Testis (tissue), 3 donors: ENCODE data around the gene MRGPRD. TPM values are rescaled to one million over a fixed set of nuclear protein-coding genes. Genes with fewer than 3 reads are reported as not detected.
A peak's percentile ranks its signal among the peaks of the same experiment; 100 is the strongest.

Experiments used
- DNase-seq: peaks from one replicate; pipeline ENCODE4 v3.0.0-alpha.2; 2019
- H3K27ac ChIP-seq, 2 donors: fragments of 200-600 bp; sonication (generic); one replicate each; pipeline ENCODE4 v1.5.1; 2019
- H3K27me3 ChIP-seq: fragments of 200-600 bp; sonication (generic); one replicate; pipeline ENCODE4 v1.5.1; 2019
- H3K36me3 ChIP-seq: fragments of 200-600 bp; sonication (generic); one replicate; pipeline ENCODE4 v1.5.1; 2017; ENCODE audit warnings: low read depth; ENCODE audit errors: missing control alignments
- H3K4me1 ChIP-seq: fragments of 200-600 bp; sonication (generic); one replicate; pipeline ENCODE4 v1.5.1; 2019
- H3K4me3 ChIP-seq, 2 donors: fragments of 200-600 bp; sonication (generic); one replicate each; pipeline ENCODE4 v1.5.1; 2017 to 2019
- H3K9me3 ChIP-seq: fragments of 200-600 bp; sonication (generic); one replicate; pipeline ENCODE4 v1.5.1; 2017
- CTCF ChIP-seq, 3 experiments: fragments of 450-650 bp in 2 of 3; fragments of 200-600 bp in 1 of 3; sonication (generic) in 1 of 3; IDR thresholded peaks; one replicate each; pipeline ENCODE4 v1.5.1; 2016 to 2019; ENCODE audit warnings: antibody characterized with exemption in 3 of 3, mild to moderate bottlenecking in 2 of 3, moderate library complexity in 1 of 3
- POLR2A ChIP-seq: fragments of 450-650 bp; IDR thresholded peaks from one replicate; pipeline ENCODE4 v1.6.1; 2017; ENCODE audit warnings: antibody characterized with exemption, mild to moderate bottlenecking, moderate library complexity
- WGBS, 2 donors: methylation state at CpG; one replicate each; pipeline ENCODE4 v1.1.5; 2018; 5-methylcytosine and 5-hydroxymethylcytosine counted together
- intact Hi-C: fragments of 100-400 bp; cut with DNase I; formaldehyde crosslinking; loops from one replicate; pipeline ENCODE4 v1.15.1; 2023; ENCODE audit warnings: low total_unique reads
- polyA plus RNA-seq: library from polyadenylated mRNA; stranded (reverse); fragments of 350-450 nt; fragmentation: Illumina TruSeq; extraction: RNeasy Lipid Tissue Mini Kit (QIAGEN cat#74804); gene quantifications from one replicate; pipeline ENCODE4 v1.2.3, GENCODE V29; 2014; ENCODE audit warnings: low read depth, low replicate concordance; ENCODE audit not compliant: insufficient read depth
- total RNA-seq, 2 donors: library from RNA; depleted of rRNA; stranded (reverse); fragments of >200 nt; gene quantifications; one replicate each; pipeline ENCODE4 v1.2.3, GENCODE V29; 2016

Gene MRGPRD
- total and polyA plus RNA-seq, 3 donors from 2014 or later = not detected

- no peaks in the 10 kb centered on the region for H3K27me3 ChIP-seq
- no peak overlapping the region for H3K4me3 ChIP-seq
- 68 to 92% methylated on average over 2 to 5 of the region's 5 CpGs for WGBS, 2 donors
- intact Hi-C loops = no loop called here
- TF ChIP-seq POLR2A (no peak), CTCF (IDR thresholded peaks at IDR 0.05) (no peak)
- H3K27ac ChIP-seq = peak overlapping the region; percentile 4 to 48
- H3K9me3 ChIP-seq = no peaks in the 10 kb centered on the region
- no peak for DNase-seq
- H3K4me1 ChIP-seq = peaks cover 20% of the 10 kb centered on the region
- no peaks in the 10 kb centered on the region for H3K36me3 ChIP-seq
Measured at GRCh38 chr11:68978626-68978930, 2.2 kb downstream of the MRGPRD start.

GRCh38 chr11:68977781-68978625, 2.8 kb downstream of the MRGPRD start:
- WGBS, 2 donors = 66 to 69% methylated on average over 11 to 14 of the region's 14 CpGs
- intact Hi-C loops = no loop called here
- peak overlapping the region in 1 of 2 donors; percentile 48 for H3K27ac ChIP-seq
- no peaks in the 10 kb centered on the region for H3K36me3 ChIP-seq
- no peaks in the 10 kb centered on the region for H3K27me3 ChIP-seq
- no peak for TF ChIP-seq CTCF (IDR thresholded peaks at IDR 0.05)
- TF ChIP-seq POLR2A = no peak
- no peak overlapping the region for H3K4me3 ChIP-seq
- no peak for DNase-seq
- H3K9me3 ChIP-seq = no peaks in the 10 kb centered on the region
- peaks cover 25% of the 10 kb centered on the region for H3K4me1 ChIP-seq

GRCh38 chr11:68976563-68976962, 4.2 kb downstream of the MRGPRD start:
- Histone ChIP-seq H3K9me3 (no peaks in the 10 kb centered on the region), H3K27ac (peak overlapping the region in 1 of 2 donors; percentile 66), H3K4me1 (peaks cover 25% of the 10 kb centered on the region), H3K27me3 (no peaks in the 10 kb centered on the region), H3K36me3 (no peaks in the 10 kb centered on the region), H3K4me3 (no peak overlapping the region)
- no peak for DNase-seq
- intact Hi-C loops = no loop called here
- 47 to 69% methylated on average over 4 of the region's 4 CpGs for WGBS, 2 donors
- TF ChIP-seq CTCF (IDR thresholded peaks at IDR 0.05) (no peak), POLR2A (no peak)

- H3K27me3 ChIP-seq = no peaks in the 10 kb centered on the region
- no peaks in the 10 kb centered on the region for H3K36me3 ChIP-seq
- H3K27ac ChIP-seq = peak overlapping the region in 1 of 2 donors; percentile 66
- no peak for TF ChIP-seq CTCF (IDR thresholded peaks at IDR 0.05)
- no peak for TF ChIP-seq POLR2A
- H3K9me3 ChIP-seq = no peaks in the 10 kb centered on the region
- peaks cover 25% of the 10 kb centered on the region for H3K4me1 ChIP-seq
- 30 to 35% methylated on average over 4 of the region's 4 CpGs for WGBS, 2 donors
- no peak overlapping the region for H3K4me3 ChIP-seq
- intact Hi-C loops = no loop called here
- DNase-seq = no peak
Measured at GRCh38 chr11:68976095-68976494, 4.7 kb downstream of the MRGPRD start.
